T-helper 2 cell treated with Interferon-gamma antibody and Interleukin-4, amounts not matched to agents 5 μg/mL and 100 μg/mL, for 36 hours (primary cell): ENCODE data around the gene AARSD1.
"Not testable (repeated sequence)": the region's sequence is repeated elsewhere in the genome, so short reads cannot be mapped to it uniquely, and the experiment has no call there.

Experiments
- DNase-seq: peaks from one replicate; pipeline ENCODE4 v3.0.0; 2021; ENCODE audit warnings: low spot score
- H3K27ac Mint-ChIP-seq: one replicate; pipeline ENCODE4 v1.8.0; 2021; ENCODE audit warnings: mild to moderate bottlenecking, mixed read lengths
- H3K27me3 Mint-ChIP-seq: one replicate; pipeline ENCODE4 v1.8.0; 2021; ENCODE audit warnings: low read depth, mixed read lengths
- H3K36me3 Mint-ChIP-seq: one replicate; pipeline ENCODE4 v1.8.0; 2021; ENCODE audit warnings: low read depth, mixed read lengths
- H3K4me1 Mint-ChIP-seq: one replicate; pipeline ENCODE4 v1.8.0; 2021; ENCODE audit warnings: low read depth, mixed read lengths
- H3K4me3 Mint-ChIP-seq: one replicate; pipeline ENCODE4 v1.8.0; 2022; ENCODE audit warnings: mild to moderate bottlenecking, moderate library complexity, mixed read lengths
- H3K9me3 Mint-ChIP-seq: one replicate; pipeline ENCODE4 v1.8.0; 2021; ENCODE audit warnings: mixed read lengths

The AARSD1 gene

GRCh38 chr17:42920106-42920900, 44.0 kb downstream of the AARSD1 start:
- Mint-ChIP-seq H3K9me3 (no peaks in the 10 kb centered on the region), H3K27ac (no peak overlapping the region), H3K36me3 (no peaks in the 10 kb centered on the region), H3K4me3 (no peak overlapping the region), H3K4me1 (peaks cover 2% of the 10 kb centered on the region), H3K27me3 (peaks cover 13% of the 10 kb centered on the region)
- no peak for DNase-seq

GRCh38 chr17:42919522-42920077, 44.7 kb downstream of the AARSD1 start:
- H3K4me3 Mint-ChIP-seq, H3K4me1 Mint-ChIP-seq, H3K36me3 Mint-ChIP-seq, H3K9me3 Mint-ChIP-seq, DNase-seq, H3K27ac Mint-ChIP-seq: not testable (repeated sequence)
- H3K27me3 Mint-ChIP-seq: peaks cover 13% of the 10 kb centered on the region

- Mint-ChIP-seq H3K4me1 (peaks cover 2% of the 10 kb centered on the region), H3K9me3 (no peaks in the 10 kb centered on the region), H3K27me3 (peaks cover 13% of the 10 kb centered on the region), H3K27ac (no peak overlapping the region), H3K4me3 (no peak overlapping the region), H3K36me3 (no peaks in the 10 kb centered on the region)
- DNase-seq: no peak
These were observed 45.2 kb downstream of the AARSD1 start for GRCh38 chr17:42918902-42919521.

- Mint-ChIP-seq H3K27ac (no peak overlapping the region), H3K27me3 (peaks cover 14% of the 10 kb centered on the region), H3K4me3 (no peak overlapping the region), H3K36me3 (no peaks in the 10 kb centered on the region), H3K4me1 (peaks cover 2% of the 10 kb centered on the region), H3K9me3 (no peaks in the 10 kb centered on the region)
- no peak for DNase-seq
These were observed 47.0 kb downstream of the AARSD1 start for GRCh38 chr17:42917236-42917603.

GRCh38 chr17:42916388-42917235, 47.6 kb downstream of the AARSD1 start:
- H3K27ac Mint-ChIP-seq, H3K36me3 Mint-ChIP-seq, H3K9me3 Mint-ChIP-seq, H3K4me3 Mint-ChIP-seq, H3K4me1 Mint-ChIP-seq, DNase-seq: not testable (repeated sequence)
- peaks cover 14% of the 10 kb centered on the region for H3K27me3 Mint-ChIP-seq

- peaks cover 11% of the 10 kb centered on the region for H3K27me3 Mint-ChIP-seq
- not testable (repeated sequence) for H3K4me1 Mint-ChIP-seq, H3K36me3 Mint-ChIP-seq, H3K4me3 Mint-ChIP-seq, DNase-seq, H3K27ac Mint-ChIP-seq, H3K9me3 Mint-ChIP-seq
These were observed 49.0 kb downstream of the AARSD1 start for GRCh38 chr17:42915288-42915687.

GRCh38 chr17:42913981-42914617, 50.2 kb downstream of the AARSD1 start:
- DNase-seq: no peak
- no peak overlapping the region for H3K27ac Mint-ChIP-seq
- no peak overlapping the region for H3K4me3 Mint-ChIP-seq
- no peaks in the 10 kb centered on the region for H3K9me3 Mint-ChIP-seq
- H3K4me1 Mint-ChIP-seq: no peaks in the 10 kb centered on the region
- H3K27me3 Mint-ChIP-seq: peaks cover 11% of the 10 kb centered on the region
- H3K36me3 Mint-ChIP-seq: no peaks in the 10 kb centered on the region

GRCh38 chr17:42913522-42913921, 50.7 kb downstream of the AARSD1 start:
- no peak overlapping the region for H3K4me3 Mint-ChIP-seq
- H3K36me3 Mint-ChIP-seq: no peaks in the 10 kb centered on the region
- no peaks in the 10 kb centered on the region for H3K9me3 Mint-ChIP-seq
- H3K4me1 Mint-ChIP-seq: no peaks in the 10 kb centered on the region
- peaks cover 11% of the 10 kb centered on the region for H3K27me3 Mint-ChIP-seq
- DNase-seq: no peak
- no peak overlapping the region for H3K27ac Mint-ChIP-seq

- Mint-ChIP-seq H3K4me1 (no peaks in the 10 kb centered on the region), H3K9me3 (no peaks in the 10 kb centered on the region), H3K36me3 (no peaks in the 10 kb centered on the region), H3K27me3 (peaks cover 11% of the 10 kb centered on the region), H3K27ac (no peak overlapping the region), H3K4me3 (no peak overlapping the region)
- DNase-seq: no peak
These were observed 55.2 kb downstream of the AARSD1 start for GRCh38 chr17:42908872-42909700.

GRCh38 chr17:42906772-42907446, 57.3 kb downstream of the AARSD1 start:
- Mint-ChIP-seq H3K4me1 (no peaks in the 10 kb centered on the region), H3K27ac (no peak overlapping the region), H3K27me3 (peaks cover 8% of the 10 kb centered on the region), H3K36me3 (no peaks in the 10 kb centered on the region), H3K9me3 (no peaks in the 10 kb centered on the region), H3K4me3 (no peak overlapping the region)
- DNase-seq: no peak

GRCh38 chr17:42904110-42904469, 60.2 kb downstream of the AARSD1 start:
- Mint-ChIP-seq H3K4me3 (no peak overlapping the region), H3K9me3 (no peaks in the 10 kb centered on the region), H3K36me3 (no peaks in the 10 kb centered on the region), H3K27me3 (peaks cover 7% of the 10 kb centered on the region), H3K27ac (no peak overlapping the region), H3K4me1 (no peaks in the 10 kb centered on the region)
- no peak for DNase-seq

GRCh38 chr17:42901535-42902229, 62.6 kb downstream of the AARSD1 start:
- Mint-ChIP-seq H3K27ac (no peak overlapping the region), H3K9me3 (no peaks in the 10 kb centered on the region), H3K4me1 (no peaks in the 10 kb centered on the region), H3K36me3 (no peaks in the 10 kb centered on the region), H3K27me3 (peaks cover 8% of the 10 kb centered on the region), H3K4me3 (no peak overlapping the region)
- DNase-seq: no peak
